22Rv1 (cell line): ENCODE measurements around the gene FRK.
A peak's percentile ranks its signal among the peaks of the same experiment; 100 is the strongest.

Experiments used
- H3K27ac ChIP-seq: fragments of 450-650 bp; 2 replicates; pipeline ENCODE4 v1.5.1; 2017
- CTCF ChIP-seq: fragments of 450-650 bp; IDR thresholded peaks from 2 replicates; pipeline ENCODE4 v1.5.1; 2017; ENCODE audit warnings: mild to moderate bottlenecking
- ZFX ChIP-seq: fragments of 450-650 bp; IDR thresholded peaks from 2 replicates; pipeline ENCODE4 v1.6.1; 2017; ENCODE audit warnings: antibody characterized with exemption, borderline replicate concordance

Gene FRK

GRCh38 chr6:116059713-116060571, 749 bp downstream of the FRK start:
- no peak for TF ChIP-seq CTCF
- no peak for TF ChIP-seq ZFX
- H3K27ac ChIP-seq: peak overlapping the region; percentile 87

- no peak for TF ChIP-seq CTCF
- TF ChIP-seq ZFX: no peak
- H3K27ac ChIP-seq: no peak overlapping the region
Measured at GRCh38 chr6:116057766-116058165, 2.9 kb downstream of the FRK start.

GRCh38 chr6:116055513-116055912, 5.2 kb downstream of the FRK start:
- H3K27ac ChIP-seq: no peak overlapping the region
- TF ChIP-seq CTCF (no peak), ZFX (no peak)

DNA sequence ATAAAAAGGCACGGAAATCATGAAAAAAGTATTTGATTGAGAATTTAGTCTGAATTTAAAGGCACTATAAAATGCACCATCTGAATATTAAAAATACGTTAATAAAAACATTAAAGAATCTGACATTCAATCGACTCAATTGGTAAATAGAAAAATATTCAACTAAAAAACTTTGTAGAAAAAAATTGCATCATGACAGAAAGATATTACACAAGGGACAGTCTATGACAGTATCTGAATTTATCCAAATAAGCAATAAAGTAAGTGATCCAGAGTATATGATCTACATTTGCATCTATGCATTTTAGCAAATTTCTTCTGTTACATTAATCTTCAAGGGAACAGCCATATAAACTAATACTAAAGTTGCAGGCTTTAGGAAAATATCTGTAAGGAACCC, 9.4 kb downstream of the FRK start:
- H3K27ac ChIP-seq: no peak overlapping the region
- TF ChIP-seq CTCF: no peak
- no peak for TF ChIP-seq ZFX

DNA sequence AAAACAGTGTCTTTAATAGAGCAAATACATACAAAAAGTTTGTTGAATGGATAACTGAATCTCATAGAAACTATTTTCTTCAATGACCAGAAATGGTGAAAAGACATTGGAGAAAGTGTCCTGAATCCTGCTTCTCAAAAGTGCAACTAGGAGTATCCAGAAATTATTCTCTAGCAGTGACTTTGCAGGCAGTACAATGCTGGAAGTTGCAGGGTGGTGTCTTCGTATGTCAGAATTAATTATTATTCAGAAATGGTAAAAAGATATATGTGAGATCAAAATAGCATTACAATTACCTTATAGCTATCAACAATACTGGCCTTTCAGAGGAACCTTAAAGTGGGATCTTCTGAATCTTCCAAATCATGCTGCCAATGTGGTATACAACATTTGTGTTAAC, 10.0 kb downstream of the FRK start:
- TF ChIP-seq ZFX (no peak), CTCF (no peak)
- no peak overlapping the region for H3K27ac ChIP-seq

DNA sequence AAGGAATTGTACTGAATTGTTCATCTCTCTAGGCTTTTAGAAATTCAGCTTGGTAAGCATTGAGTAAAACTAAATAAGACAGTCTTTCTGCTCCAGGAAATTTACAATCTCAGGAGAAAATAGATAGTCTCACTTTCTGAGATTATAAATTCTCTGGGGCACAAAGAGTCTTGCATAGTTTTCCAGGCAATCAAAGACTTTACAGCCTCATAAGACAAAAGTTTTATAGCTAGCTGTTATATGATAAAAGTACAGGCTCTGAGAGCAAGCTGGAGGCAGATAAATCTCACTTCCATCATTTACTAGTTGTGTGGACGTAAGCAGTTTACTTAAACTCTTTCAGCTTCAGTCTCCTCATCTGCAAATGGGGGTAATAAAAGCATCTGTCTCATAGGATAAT, 11.4 kb downstream of the FRK start:
- H3K27ac ChIP-seq: no peak overlapping the region

More for the DNA sequence above, 11.4 kb downstream of the FRK start:
- TF ChIP-seq CTCF: no peak
- no peak for TF ChIP-seq ZFX
